GM21723 (cell line): ENCODE data around the gene CAMK1D.

Source experiments
- ATAC-seq: cut with Tn5 transposase; IDR thresholded peaks from one replicate; pipeline ENCODE4 v1.9.1; 2021; ENCODE audit warnings: mild to moderate bottlenecking, moderate library complexity; ENCODE audit not compliant: unreplicated experiment

Gene CAMK1D

GRCh38 chr10:12833451-12833850 is 484.1 kb downstream of the CAMK1D start:
- ATAC-seq: no peak

DNA sequence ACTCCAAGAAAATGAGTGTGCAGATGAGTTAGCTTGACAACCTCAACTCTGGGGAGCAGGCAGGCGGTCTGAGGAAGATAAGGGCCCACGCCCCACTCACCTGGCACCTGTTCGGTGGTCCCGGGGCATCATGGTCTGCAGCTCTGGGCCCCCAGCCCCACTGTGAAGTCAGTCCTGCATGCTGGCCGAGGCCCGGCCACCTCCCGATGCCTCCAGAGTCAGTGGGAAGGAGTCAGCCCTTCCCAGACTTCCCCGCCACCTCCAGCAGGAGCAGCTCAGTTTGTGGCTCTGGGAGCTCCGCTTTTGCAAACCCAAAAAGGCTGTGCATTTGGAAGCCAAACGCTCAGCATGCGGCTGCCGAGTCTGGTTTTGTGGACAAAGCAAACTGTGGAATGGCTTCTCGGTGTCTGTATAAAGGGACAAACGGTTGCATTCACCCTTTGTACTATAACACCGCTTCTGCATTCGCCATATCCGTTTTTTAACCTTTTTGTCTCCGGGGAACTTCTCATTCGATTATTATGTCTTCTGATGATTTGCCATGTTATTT is 484.8 kb downstream of the CAMK1D start:
- ATAC-seq: no peak

DNA sequence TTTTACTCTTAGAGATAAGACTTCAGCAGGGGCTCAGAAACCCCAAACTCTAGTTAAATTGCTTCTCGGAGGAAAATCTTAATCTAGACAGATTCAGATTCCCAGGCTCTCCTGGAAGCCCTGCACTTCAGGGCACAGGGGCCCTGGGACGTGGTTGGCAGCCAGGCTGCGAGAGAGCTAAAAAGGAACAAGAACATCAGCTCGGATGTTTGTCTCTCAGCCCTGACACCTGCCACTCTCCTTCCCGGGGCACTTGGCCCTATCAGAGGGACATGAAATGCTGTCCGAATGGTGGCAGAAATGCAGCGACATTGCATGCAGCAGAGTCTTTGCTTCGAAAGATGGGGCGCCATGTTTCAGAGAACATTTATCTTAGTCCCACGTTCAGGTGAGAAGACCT is 485.4 kb downstream of the CAMK1D start:
- no peak for ATAC-seq

GRCh38 chr10:12835709-12836108 is 486.4 kb downstream of the CAMK1D start:
- ATAC-seq: no peak

DNA sequence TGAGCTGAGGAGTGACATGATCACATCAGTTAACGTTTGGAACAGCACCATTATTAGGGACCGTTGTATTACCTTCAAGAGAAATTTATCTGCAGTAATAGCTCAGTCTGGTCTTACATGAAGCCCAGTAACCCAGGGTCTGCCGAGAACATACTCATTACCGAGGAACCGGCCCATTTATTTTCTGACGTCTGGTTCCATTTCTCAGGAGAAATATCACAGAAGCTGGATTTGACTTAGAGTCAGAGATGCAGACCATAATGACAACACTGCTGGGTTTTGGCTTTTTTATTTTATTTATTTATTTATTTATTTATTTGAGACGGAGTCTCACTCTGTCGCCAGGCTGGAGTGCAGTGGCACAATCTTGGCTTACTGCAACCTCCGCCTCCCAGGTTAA is 489.0 kb downstream of the CAMK1D start:
- no peak for ATAC-seq

DNA sequence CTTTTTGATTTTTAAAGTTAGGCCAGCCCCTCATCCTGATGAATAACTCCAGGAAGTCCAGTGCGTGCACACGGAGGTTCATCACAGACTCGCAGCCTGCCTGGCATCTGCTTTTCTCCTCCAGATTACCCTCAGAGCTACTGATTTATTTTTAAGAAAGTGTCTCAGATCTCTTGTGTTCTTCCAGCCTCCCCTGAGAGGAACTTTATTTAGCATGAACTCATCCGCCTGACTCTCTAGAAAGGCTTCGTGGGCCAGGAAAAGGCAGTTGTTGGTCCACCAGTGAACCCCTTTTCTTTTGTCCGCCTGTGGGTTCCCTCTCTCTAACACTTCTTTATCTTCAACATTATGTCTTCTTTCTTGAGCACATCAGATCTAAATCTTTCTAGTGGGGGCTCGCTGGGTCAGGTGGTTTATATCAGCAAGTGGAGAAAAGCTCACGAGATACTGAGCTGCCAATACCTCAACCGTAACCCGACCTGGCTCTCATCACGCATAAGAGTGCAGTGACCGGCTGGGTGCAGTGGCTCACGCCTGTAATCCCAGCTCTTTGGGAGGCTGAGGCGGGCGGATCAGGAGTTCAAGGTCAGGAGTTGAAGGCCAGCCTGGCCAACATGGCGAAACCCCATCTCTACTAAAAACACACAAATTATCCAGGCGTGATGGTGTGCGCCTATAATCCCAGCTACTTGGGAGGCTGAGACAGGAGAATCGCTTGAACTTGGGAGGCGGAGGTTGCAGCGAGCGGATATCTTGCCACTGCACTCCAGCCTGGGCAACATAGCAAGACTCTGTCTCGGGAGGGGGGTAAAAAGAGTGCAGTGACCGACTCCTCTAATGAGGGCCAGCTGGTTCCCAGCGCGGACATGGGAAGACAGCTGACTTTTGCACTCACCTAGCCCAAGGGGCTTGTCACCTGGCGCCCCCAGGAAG is 489.9 kb downstream of the CAMK1D start:
- ATAC-seq: no peak

DNA sequence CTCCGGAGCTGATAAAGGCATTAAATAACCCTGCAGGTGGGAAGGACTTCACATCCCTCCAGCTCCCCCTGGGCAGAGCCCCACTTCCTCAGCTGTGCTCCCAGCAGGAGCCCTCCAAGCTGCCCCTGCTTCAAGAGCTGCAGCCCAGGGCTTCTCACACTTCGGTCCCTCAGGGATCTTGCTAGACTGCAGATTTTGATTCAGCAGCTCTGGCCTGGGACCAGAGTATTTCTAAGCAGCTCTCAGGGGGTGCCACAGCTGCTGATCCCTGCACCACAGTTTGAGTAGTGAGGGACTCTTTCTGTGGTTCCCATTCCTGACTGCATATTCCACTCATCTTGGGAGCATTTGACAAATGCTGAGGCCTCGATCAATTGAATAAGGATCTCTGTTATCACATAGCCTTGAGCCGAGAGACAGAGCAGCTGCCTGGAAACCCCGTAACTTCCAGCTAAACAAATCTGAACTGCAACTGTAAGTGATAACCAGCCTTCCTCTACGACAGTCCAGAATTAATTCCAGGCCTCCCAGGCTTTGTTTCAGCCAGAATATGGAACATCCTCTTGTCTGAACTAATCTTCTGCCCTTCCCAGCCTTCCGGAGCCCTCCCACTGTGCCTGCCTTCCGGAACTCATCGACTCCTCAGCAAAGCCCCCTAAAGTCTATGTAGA is 490.7 kb downstream of the CAMK1D start:
- ATAC-seq: no peak

DNA sequence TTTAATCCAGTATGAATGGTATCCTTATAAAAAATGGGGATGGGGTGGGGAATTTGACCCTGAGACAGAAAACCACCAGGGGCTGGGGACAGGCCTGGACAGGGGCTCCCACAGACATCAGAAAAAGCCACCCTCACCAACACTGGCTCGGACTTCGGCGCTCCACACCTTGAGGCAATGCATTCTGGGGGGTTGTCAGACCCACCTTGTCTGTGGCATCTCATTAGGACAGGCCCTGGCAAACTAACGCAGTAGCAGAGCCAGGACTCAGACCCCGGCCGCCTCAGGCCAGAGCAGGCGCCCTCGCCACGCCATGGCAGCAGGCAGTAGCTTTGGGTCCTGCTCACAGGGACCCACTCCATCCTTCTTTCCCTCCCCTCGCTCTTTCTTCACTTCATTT is 492.1 kb downstream of the CAMK1D start:
- no peak for ATAC-seq

DNA sequence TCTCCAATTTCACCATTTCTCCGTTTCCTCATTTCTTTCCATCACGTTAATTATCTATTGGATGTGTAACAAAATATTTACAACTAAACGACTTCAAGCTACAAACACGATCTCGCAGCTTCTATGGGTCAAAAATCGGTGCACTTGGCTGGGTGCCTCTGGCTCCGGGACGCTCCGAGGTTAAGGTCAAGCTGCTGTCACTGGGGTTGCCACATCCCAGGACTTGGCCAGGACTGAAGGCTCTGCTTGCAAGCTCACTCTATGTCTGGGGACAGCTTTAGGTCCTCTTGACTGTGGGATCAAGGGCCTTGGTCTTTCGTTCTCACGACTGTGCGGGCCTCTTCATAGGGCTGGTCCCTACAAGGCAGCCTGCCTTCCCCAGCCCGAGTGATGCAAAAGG is 492.5 kb downstream of the CAMK1D start:
- no peak for ATAC-seq

DNA sequence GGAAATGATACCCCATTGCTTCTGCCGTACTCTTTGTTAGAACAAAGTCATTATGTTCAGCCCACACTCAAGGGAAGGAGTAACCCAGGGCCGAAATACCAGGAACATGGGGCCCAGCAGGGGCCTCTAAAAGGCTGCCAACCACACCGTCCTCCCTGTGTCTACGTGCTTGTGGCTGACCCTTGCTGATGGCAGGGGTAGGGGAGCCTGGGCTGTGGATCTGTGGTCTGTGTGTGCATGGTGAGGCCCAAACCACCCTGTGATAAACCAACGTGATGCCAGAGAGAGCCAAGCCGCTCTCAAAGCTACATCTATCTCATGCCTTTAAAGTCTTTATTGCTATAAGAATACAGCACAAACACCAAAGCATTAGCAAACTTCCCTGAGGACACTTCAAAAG is 493.0 kb downstream of the CAMK1D start:
- ATAC-seq: no peak

DNA sequence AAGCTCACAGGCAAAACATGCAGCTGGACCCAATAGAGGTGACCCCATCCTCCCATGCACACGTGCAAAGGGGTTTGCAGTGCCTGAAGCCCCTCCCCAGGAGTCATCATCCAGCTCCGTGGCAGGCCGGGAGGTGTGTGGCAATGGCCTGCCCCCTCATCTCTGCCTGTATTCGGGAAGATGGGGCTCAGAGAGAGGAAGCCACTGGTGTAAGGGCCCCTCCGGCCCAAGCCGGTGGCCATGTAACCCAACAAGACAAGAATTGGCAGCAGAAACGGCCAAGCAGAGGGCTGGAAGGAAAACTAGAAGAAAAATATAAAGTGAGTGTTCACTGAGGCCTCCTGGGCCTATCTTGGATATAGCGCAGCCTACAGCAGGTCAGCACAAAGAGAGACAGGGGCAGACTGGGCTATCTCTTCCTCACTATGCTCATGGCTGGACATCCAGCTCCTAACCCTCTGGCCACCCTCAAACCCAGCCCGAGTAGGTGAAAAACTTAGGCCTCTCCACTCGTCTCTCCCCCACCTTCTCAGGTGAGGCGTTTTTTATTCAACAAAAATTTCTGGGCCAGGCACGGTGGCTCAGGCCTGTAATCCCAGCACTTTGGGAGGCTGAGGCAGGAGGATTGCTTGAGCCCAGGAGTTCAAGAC is 494.1 kb downstream of the CAMK1D start:
- ATAC-seq: no peak

DNA sequence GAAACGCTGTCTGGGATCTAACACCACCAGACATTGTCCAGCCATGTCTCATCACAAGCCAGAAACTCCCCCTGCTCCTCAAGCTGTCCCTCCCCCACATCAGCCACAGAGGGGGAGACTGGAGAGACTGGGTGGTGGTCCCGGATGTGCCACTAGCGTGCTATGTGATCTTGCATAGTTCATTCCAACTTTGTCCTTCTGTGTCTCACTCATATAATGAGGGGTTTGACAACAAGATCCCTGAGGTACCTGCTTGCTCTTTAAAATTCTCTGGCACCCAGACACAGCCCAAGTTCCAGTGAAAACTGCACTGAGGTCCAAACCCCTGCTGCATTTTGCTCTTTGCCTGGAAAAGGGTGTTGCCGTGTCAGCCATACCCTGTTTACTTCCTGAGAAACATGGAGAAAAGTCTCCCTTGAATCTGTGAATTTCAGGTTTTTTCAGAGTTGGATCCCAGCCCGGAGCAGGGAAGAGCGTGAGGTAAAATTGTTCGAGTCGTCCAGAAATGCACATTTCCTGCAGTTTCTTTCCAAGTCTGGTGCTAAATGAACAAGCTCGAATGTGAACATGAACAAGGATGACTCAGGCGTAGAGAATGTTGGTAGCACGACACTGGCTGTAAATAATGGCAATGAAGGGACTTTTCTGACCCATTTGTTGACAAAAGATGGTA is 495.6 kb downstream of the CAMK1D start:
- ATAC-seq: no peak

DNA sequence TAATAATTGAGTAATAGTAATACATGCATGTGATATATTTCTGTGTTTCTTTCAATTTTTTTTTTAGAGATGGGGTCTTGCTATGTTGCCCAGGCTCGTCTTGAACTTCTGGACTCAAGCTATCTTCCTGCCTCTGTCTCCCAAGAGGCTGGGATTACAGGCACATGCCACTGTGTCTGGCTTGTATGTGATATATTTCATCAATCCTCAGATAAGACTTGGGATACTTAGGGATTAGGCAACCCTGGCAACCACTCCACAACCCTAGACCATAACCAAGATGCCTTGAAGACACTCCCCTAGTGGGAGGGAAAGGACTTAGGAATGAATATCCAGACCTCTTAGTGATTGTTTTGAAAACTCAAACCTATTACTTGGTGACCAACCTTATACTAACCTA is 497.4 kb downstream of the CAMK1D start:
- no peak for ATAC-seq

GRCh38 chr10:12847361-12847975 is 498.1 kb downstream of the CAMK1D start:
- ATAC-seq: no peak

GRCh38 chr10:12848439-12849173 is 499.3 kb downstream of the CAMK1D start:
- no peak for ATAC-seq

GRCh38 chr10:12849319-12850181 is 500.2 kb downstream of the CAMK1D start:
- no peak for ATAC-seq

- ATAC-seq: no peak
Measured at GRCh38 chr10:12852687-12853086, 503.3 kb downstream of the CAMK1D start.

GRCh38 chr10:12854988-12855387 is 505.6 kb downstream of the CAMK1D start:
- ATAC-seq: no peak

DNA sequence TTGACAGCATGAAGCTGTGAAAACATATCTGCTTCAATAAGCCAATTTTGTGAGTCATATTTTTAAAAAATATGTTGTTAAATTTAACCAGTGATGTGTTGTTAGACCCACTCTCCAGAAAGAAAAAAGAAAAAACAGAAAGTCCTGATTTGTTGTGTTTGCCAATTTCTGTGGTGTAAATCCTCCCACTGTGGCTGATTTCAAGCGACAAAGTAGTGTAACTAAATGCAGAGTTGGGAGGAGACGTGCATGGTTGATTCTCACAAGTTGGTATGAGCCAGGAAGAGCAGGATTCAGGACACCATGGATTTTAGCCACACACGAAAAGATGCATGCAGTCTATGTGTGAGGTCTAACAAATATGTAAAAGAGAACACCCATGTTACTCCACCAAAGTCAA is 513.1 kb downstream of the CAMK1D start:
- ATAC-seq: no peak
